Osteoblast (primary cell): Measurements from ENCODE around the gene IZUMO4. TPM values are rescaled to one million over a fixed set of nuclear protein-coding genes. Genes with fewer than 3 reads are reported as not detected.

Experiments used
- DNase-seq: peaks from one replicate; pipeline ENCODE4 v3.0.0; 2011; ENCODE audit warnings: low spot score, mixed read lengths; ENCODE audit not compliant: insufficient read length; ENCODE audit errors: missing footprints
- H2AFZ ChIP-seq: 2 replicates; pipeline ENCODE4 v1.6.0; 2011; ENCODE audit warnings: mild to moderate bottlenecking, low read length
- H3K27ac ChIP-seq: 2 replicates; pipeline ENCODE4 v1.5.1; 2011; ENCODE audit warnings: mild to moderate bottlenecking, low read depth, low read length, moderate library complexity
- H3K27me3 ChIP-seq: 2 replicates; pipeline ENCODE4 v1.6.0; 2012; ENCODE audit warnings: mild to moderate bottlenecking, control low read depth, inconsistent platforms, low read length, moderate library complexity; ENCODE audit not compliant: insufficient read depth
- H3K36me3 ChIP-seq: 2 replicates; pipeline ENCODE4 v1.5.1; 2011; ENCODE audit warnings: mild to moderate bottlenecking, low read length, control low read depth, moderate library complexity; ENCODE audit not compliant: insufficient read depth
- H3K4me1 ChIP-seq: 2 replicates; pipeline ENCODE4 v1.5.1; 2011; ENCODE audit warnings: mild to moderate bottlenecking, low read length, control low read depth, moderate library complexity; ENCODE audit not compliant: insufficient read depth
- H3K4me2 ChIP-seq: 2 replicates; pipeline ENCODE4 v1.6.0; 2011; ENCODE audit warnings: mild to moderate bottlenecking, low read length; ENCODE audit not compliant: insufficient read depth
- H3K4me3 ChIP-seq: fragments of 200-600 bp; sonication (generic); 3 replicates; pipeline ENCODE4 v1.5.1; 2012; ENCODE audit warnings: mild to moderate bottlenecking, low read length, inconsistent platforms; ENCODE audit not compliant: insufficient read depth
- H3K79me2 ChIP-seq: 2 replicates; pipeline ENCODE4 v1.6.0; 2012; ENCODE audit warnings: mild to moderate bottlenecking, low read length, control low read depth, inconsistent platforms; ENCODE audit not compliant: insufficient read depth
- H3K9me3 ChIP-seq: 2 replicates; pipeline ENCODE4 v1.5.1; 2011; ENCODE audit warnings: low read depth, low read length, control low read depth
- H4K20me1 ChIP-seq: 2 replicates; pipeline ENCODE4 v1.6.0; 2012; ENCODE audit warnings: mild to moderate bottlenecking, low read length, control low read depth; ENCODE audit not compliant: insufficient read depth
- total RNA-seq: library from RNA; depleted of rRNA; stranded (reverse); fragments of >200 nt; gene quantifications from 2 replicates; pipeline ENCODE4 v1.2.3, GENCODE V29; 2012
- TF ChIP-seq, protein P1 (sequence below): IDR thresholded peaks from 2 replicates; pipeline ENCODE4 v1.5.1; 2011; ENCODE audit warnings: mild to moderate bottlenecking, low read depth, low read length, moderate library complexity; ENCODE audit errors: extremely low read depth

IZUMO4 gene
- total RNA-seq, 1 donor = 0.36 TPM

GRCh38 chr19:2063824-2064223 lies 32.9 kb upstream of the IZUMO4 start:
- TF ChIP-seq, protein P1, sequence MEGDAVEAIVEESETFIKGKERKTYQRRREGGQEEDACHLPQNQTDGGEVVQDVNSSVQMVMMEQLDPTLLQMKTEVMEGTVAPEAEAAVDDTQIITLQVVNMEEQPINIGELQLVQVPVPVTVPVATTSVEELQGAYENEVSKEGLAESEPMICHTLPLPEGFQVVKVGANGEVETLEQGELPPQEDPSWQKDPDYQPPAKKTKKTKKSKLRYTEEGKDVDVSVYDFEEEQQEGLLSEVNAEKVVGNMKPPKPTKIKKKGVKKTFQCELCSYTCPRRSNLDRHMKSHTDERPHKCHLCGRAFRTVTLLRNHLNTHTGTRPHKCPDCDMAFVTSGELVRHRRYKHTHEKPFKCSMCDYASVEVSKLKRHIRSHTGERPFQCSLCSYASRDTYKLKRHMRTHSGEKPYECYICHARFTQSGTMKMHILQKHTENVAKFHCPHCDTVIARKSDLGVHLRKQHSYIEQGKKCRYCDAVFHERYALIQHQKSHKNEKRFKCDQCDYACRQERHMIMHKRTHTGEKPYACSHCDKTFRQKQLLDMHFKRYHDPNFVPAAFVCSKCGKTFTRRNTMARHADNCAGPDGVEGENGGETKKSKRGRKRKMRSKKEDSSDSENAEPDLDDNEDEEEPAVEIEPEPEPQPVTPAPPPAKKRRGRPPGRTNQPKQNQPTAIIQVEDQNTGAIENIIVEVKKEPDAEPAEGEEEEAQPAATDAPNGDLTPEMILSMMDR = no peak
- H3K36me3 ChIP-seq = no peaks in the 10 kb centered on the region
- H3K4me2 ChIP-seq = no peak overlapping the region
- peaks cover 29% of the 10 kb centered on the region for H3K4me1 ChIP-seq
- no peak overlapping the region for H3K4me3 ChIP-seq
- DNase-seq = no peak
- H3K9me3 ChIP-seq = no peaks in the 10 kb centered on the region
- H2AFZ ChIP-seq = no peak overlapping the region
- H3K79me2 ChIP-seq = no peaks in the 10 kb centered on the region
- no peaks in the 10 kb centered on the region for H3K27me3 ChIP-seq
- H3K27ac ChIP-seq = no peak overlapping the region
- no peaks in the 10 kb centered on the region for H4K20me1 ChIP-seq

GRCh38 chr19:2064395-2064787 lies 32.3 kb upstream of the IZUMO4 start:
- H3K27me3 ChIP-seq = no peaks in the 10 kb centered on the region
- no peak overlapping the region for H3K27ac ChIP-seq
- no peak overlapping the region for H2AFZ ChIP-seq
- no peaks in the 10 kb centered on the region for H4K20me1 ChIP-seq
- no peaks in the 10 kb centered on the region for H3K9me3 ChIP-seq
- no peak overlapping the region for H3K4me2 ChIP-seq
- H3K36me3 ChIP-seq = no peaks in the 10 kb centered on the region
- peaks cover 26% of the 10 kb centered on the region for H3K4me1 ChIP-seq
- H3K79me2 ChIP-seq = no peaks in the 10 kb centered on the region
- TF ChIP-seq, protein P1 = no peak
- H3K4me3 ChIP-seq = no peak overlapping the region
- DNase-seq = peak; percentile 64

DNA sequence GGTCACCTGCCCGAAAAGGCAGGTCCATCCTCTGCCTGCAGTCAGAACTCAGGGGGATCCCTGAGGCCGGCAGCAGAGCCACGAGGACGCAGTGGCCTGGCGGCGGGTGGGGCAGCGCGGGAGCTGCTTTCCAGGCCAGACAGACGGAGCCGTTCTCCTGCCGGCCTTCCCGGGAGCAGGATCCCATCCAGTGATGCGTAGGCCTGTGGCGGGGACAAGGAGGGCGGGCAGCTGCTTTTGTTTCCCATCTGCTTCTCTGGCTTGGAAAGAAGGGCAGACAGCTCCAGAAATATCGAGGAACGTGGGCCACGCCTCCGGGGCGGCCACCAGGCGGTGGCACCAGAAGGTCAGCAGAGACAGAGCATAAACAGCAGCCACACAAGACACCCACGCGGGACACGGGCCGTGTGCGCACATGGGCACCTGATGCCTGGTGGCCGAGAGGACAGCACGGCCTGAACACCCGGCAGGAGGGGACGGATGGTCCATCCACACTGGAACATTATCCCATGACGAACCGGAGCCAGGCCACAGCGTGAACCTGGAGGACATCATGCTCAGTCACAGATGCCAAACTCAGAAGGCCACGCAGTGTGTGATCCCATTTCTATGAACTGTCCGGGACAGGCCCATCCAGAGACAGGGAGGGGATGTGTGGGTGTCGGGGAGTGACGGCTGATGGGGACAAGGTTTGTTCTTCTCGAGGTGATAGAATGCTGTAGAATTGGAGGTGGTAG lies 31.8 kb upstream of the IZUMO4 start:
- H3K4me3 ChIP-seq = no peak overlapping the region
- no peaks in the 10 kb centered on the region for H3K9me3 ChIP-seq
- no peaks in the 10 kb centered on the region for H3K27me3 ChIP-seq
- no peak overlapping the region for H3K27ac ChIP-seq
- no peaks in the 10 kb centered on the region for H4K20me1 ChIP-seq
- no peak overlapping the region for H3K4me2 ChIP-seq
- TF ChIP-seq, protein P1 = no peak
- DNase-seq = peak; percentile 75
- H3K36me3 ChIP-seq = no peaks in the 10 kb centered on the region
- peaks cover 21% of the 10 kb centered on the region for H3K4me1 ChIP-seq
- H3K79me2 ChIP-seq = no peaks in the 10 kb centered on the region
- H2AFZ ChIP-seq = peak overlapping the region; percentile 47

DNA sequence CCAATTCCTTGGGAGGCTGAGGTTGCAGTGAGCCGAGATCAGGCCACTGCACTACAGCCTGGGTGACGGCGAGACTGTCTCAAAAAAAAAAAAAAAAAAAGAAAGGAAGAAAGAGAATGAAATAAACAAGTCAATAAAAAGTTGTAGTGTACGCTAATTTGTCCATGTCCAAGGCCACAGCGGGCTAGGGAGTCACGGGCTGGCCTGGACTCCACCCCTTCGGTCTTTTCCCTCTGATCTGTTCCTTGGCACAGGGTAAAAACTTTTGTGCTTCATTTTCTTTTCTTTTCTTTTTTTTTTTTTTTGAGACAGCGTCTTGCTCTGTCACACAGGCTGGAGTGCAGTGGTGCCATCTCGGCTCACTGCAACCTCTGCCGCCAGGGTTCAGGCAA lies 26.3 kb upstream of the IZUMO4 start:
- no peaks in the 10 kb centered on the region for H3K79me2 ChIP-seq
- H3K9me3 ChIP-seq = no peaks in the 10 kb centered on the region
- H2AFZ ChIP-seq = no peak overlapping the region
- peaks cover 15% of the 10 kb centered on the region for H3K36me3 ChIP-seq
- no peaks in the 10 kb centered on the region for H3K27me3 ChIP-seq
- H3K4me1 ChIP-seq = no peaks in the 10 kb centered on the region
- no peaks in the 10 kb centered on the region for H4K20me1 ChIP-seq
- no peak overlapping the region for H3K27ac ChIP-seq
- no peak overlapping the region for H3K4me2 ChIP-seq
- TF ChIP-seq, protein P1 = no peak
- H3K4me3 ChIP-seq = no peak overlapping the region
- DNase-seq = peak; percentile 42
